Chondrocyte (in vitro differentiated cells): ENCODE measurements around the gene ANO2. TPM values are rescaled to one million over a fixed set of nuclear protein-coding genes. Genes with fewer than 3 reads are reported as not detected.

Source experiments
- DNase-seq: peaks from one replicate; pipeline ENCODE4 v3.0.0; 2021; ENCODE audit warnings: mixed read lengths, low spot score
- H3K27ac Mint-ChIP-seq: one replicate; pipeline ENCODE4 v1.8.0; 2021; ENCODE audit warnings: mild to moderate bottlenecking, moderate library complexity, mixed read lengths; ENCODE audit not compliant: unreplicated experiment
- H3K27me3 Mint-ChIP-seq: 2 replicates; pipeline ENCODE4 v1.8.0; 2021; ENCODE audit warnings: low read depth, mixed read lengths
- H3K36me3 Mint-ChIP-seq: 2 replicates; pipeline ENCODE4 v1.8.0; 2021; ENCODE audit warnings: low read depth, mixed read lengths
- H3K4me1 Mint-ChIP-seq: 2 replicates; pipeline ENCODE4 v1.8.0; 2021; ENCODE audit warnings: low read depth, mild to moderate bottlenecking, mixed read lengths
- H3K4me3 Mint-ChIP-seq: one replicate; pipeline ENCODE4 v1.8.0; 2021; ENCODE audit warnings: mild to moderate bottlenecking, moderate library complexity, mixed read lengths; ENCODE audit not compliant: unreplicated experiment
- H3K9me3 Mint-ChIP-seq: 2 replicates; pipeline ENCODE4 v1.8.0; 2021; ENCODE audit warnings: low read depth, mixed read lengths
- total RNA-seq: library from RNA; stranded (reverse); gene quantifications from 3 replicates; pipeline ENCODE4 v1.2.1, GENCODE V29; 2021
- TF ChIP-seq, protein P1 (sequence below): fragments of 200-600 bp; sonication (generic); IDR thresholded peaks from 2 replicates; pipeline ENCODE4 v1.5.0; 2021; ENCODE audit warnings: antibody characterized with exemption, mild to moderate bottlenecking, moderate library complexity

Gene ANO2
- total RNA-seq, 1 donor from 2014 or later, result 0.47 TPM

DNA sequence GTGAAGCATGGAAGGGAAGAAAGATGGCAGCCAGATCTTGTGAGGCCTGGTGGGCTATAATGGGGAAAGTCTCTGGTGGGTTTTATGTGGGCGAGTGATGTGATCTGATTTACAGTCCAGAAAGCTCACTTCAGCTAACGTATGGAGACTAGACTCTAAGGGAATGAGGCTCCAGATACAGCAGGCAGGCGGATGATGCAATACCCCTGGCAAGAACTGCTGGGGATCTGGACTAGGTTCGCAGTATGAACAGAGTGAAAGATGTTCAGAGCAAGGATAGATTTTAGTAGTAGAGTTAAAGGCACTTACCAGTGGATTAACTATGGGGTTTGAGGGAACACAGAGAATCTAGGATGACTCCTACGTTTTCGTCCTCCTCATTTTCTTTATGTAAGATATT is 253.1 kb downstream of the ANO2 start:
- DNase-seq, result no peak
- H3K9me3 Mint-ChIP-seq, result no peaks in the 10 kb centered on the region
- H3K27ac Mint-ChIP-seq, result no peak overlapping the region
- H3K36me3 Mint-ChIP-seq, result no peaks in the 10 kb centered on the region
- H3K27me3 Mint-ChIP-seq, result peaks cover 5% of the 10 kb centered on the region
- TF ChIP-seq, protein P1, sequence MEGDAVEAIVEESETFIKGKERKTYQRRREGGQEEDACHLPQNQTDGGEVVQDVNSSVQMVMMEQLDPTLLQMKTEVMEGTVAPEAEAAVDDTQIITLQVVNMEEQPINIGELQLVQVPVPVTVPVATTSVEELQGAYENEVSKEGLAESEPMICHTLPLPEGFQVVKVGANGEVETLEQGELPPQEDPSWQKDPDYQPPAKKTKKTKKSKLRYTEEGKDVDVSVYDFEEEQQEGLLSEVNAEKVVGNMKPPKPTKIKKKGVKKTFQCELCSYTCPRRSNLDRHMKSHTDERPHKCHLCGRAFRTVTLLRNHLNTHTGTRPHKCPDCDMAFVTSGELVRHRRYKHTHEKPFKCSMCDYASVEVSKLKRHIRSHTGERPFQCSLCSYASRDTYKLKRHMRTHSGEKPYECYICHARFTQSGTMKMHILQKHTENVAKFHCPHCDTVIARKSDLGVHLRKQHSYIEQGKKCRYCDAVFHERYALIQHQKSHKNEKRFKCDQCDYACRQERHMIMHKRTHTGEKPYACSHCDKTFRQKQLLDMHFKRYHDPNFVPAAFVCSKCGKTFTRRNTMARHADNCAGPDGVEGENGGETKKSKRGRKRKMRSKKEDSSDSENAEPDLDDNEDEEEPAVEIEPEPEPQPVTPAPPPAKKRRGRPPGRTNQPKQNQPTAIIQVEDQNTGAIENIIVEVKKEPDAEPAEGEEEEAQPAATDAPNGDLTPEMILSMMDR, result no peak
- H3K4me3 Mint-ChIP-seq, result no peak overlapping the region
- no peaks in the 10 kb centered on the region for H3K4me1 Mint-ChIP-seq

DNA sequence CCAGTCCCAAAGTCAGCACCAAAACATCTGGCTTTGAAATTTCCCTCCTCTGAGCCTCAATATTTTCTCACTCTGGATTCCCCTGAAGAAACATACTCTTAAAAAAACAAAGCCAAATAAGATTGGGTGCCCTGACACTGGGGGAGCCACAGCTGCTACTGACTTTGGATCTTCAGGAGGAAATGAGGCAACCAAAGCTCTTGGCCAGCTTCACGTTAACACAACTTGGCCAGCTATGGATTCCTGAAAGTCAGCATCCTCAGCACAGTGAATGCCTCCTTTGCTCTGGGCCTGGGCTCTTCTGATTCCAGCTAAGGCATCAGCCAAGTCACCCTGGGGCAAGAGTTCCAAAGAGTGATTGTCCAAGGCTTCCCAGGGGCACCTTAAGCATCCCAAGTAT is 254.8 kb downstream of the ANO2 start:
- no peaks in the 10 kb centered on the region for H3K9me3 Mint-ChIP-seq
- peaks cover 5% of the 10 kb centered on the region for H3K27me3 Mint-ChIP-seq
- DNase-seq, result no peak
- TF ChIP-seq, protein P1, result no peak
- no peak overlapping the region for H3K4me3 Mint-ChIP-seq
- H3K36me3 Mint-ChIP-seq, result no peaks in the 10 kb centered on the region
- H3K27ac Mint-ChIP-seq, result no peak overlapping the region
- H3K4me1 Mint-ChIP-seq, result no peaks in the 10 kb centered on the region

GRCh38 chr12:5689773-5690172 is 255.3 kb downstream of the ANO2 start:
- Mint-ChIP-seq H3K4me3 (no peak overlapping the region), H3K36me3 (no peaks in the 10 kb centered on the region), H3K27ac (no peak overlapping the region), H3K27me3 (peaks cover 5% of the 10 kb centered on the region), H3K9me3 (no peaks in the 10 kb centered on the region), H3K4me1 (no peaks in the 10 kb centered on the region)
- no peak for DNase-seq
- TF ChIP-seq, protein P1, result no peak

- peaks cover 3% of the 10 kb centered on the region for H3K27me3 Mint-ChIP-seq
Observed at GRCh38 chr12:5688226-5688625, 256.8 kb downstream of the ANO2 start.

GRCh38 chr12:5685935-5686334 is 259.1 kb downstream of the ANO2 start:
- Mint-ChIP-seq H3K4me3 (no peak overlapping the region), H3K27ac (no peak overlapping the region), H3K36me3 (no peaks in the 10 kb centered on the region), H3K27me3 (peaks cover 5% of the 10 kb centered on the region), H3K4me1 (no peaks in the 10 kb centered on the region), H3K9me3 (no peaks in the 10 kb centered on the region)
- no peak for DNase-seq
- TF ChIP-seq, protein P1, result no peak

More at GRCh38 chr12:5688226-5688625, 256.8 kb downstream of the ANO2 start:
- Mint-ChIP-seq H3K4me3 (no peak overlapping the region), H3K9me3 (no peaks in the 10 kb centered on the region), H3K36me3 (no peaks in the 10 kb centered on the region), H3K4me1 (no peaks in the 10 kb centered on the region), H3K27ac (no peak overlapping the region)
- no peak for DNase-seq
- TF ChIP-seq, protein P1, result no peak
